WERI-Rb-1 (cell line): ENCODE measurements around the gene PCYOX1L.

Experiments
- DNase-seq: peaks from one replicate; pipeline ENCODE4 v3.0.0-alpha.2; 2020
- H3K27ac ChIP-seq: fragments of 250-450 bp; sonication (Bioruptor Pico); 2 replicates; pipeline ENCODE4 v1.5.1; 2020; ENCODE audit warnings: mild to moderate bottlenecking, moderate library complexity
- H3K27me3 ChIP-seq: fragments of 250-450 bp; sonication (Bioruptor Pico); 2 replicates; pipeline ENCODE4 v1.5.1; 2021; ENCODE audit warnings: mild to moderate bottlenecking, low read depth, moderate library complexity; ENCODE audit not compliant: insufficient read depth, severe bottlenecking
- H3K36me3 ChIP-seq: fragments of 250-450 bp; sonication (Bioruptor Pico); 2 replicates; pipeline ENCODE4 v1.5.1; 2020; ENCODE audit warnings: mild to moderate bottlenecking, moderate library complexity
- H3K4me3 ChIP-seq: 2 replicates; pipeline ENCODE4 v1.5.1; 2011; ENCODE audit warnings: low read depth, mild to moderate bottlenecking, control low read depth, low read length
- H3K9me3 ChIP-seq: fragments of 250-450 bp; sonication (Bioruptor Pico); 2 replicates; pipeline ENCODE4 v1.5.1; 2021; ENCODE audit warnings: mild to moderate bottlenecking, moderate library complexity; ENCODE audit not compliant: severe bottlenecking
- TF ChIP-seq, protein P1 (sequence below): IDR thresholded peaks from 2 replicates; pipeline ENCODE4 v1.5.1; 2011; ENCODE audit warnings: low read depth, mild to moderate bottlenecking, control low read depth, inconsistent platforms, low read length

PCYOX1L gene

GRCh38 chr5:149410721-149411432 is 53.0 kb downstream of the PCYOX1L start:
- TF ChIP-seq, protein P1, sequence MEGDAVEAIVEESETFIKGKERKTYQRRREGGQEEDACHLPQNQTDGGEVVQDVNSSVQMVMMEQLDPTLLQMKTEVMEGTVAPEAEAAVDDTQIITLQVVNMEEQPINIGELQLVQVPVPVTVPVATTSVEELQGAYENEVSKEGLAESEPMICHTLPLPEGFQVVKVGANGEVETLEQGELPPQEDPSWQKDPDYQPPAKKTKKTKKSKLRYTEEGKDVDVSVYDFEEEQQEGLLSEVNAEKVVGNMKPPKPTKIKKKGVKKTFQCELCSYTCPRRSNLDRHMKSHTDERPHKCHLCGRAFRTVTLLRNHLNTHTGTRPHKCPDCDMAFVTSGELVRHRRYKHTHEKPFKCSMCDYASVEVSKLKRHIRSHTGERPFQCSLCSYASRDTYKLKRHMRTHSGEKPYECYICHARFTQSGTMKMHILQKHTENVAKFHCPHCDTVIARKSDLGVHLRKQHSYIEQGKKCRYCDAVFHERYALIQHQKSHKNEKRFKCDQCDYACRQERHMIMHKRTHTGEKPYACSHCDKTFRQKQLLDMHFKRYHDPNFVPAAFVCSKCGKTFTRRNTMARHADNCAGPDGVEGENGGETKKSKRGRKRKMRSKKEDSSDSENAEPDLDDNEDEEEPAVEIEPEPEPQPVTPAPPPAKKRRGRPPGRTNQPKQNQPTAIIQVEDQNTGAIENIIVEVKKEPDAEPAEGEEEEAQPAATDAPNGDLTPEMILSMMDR, result no peak
- H3K27ac ChIP-seq, result no peak overlapping the region

GRCh38 chr5:149411738-149412519 is 54.1 kb downstream of the PCYOX1L start:
- TF ChIP-seq, protein P1, result no peak
- Histone ChIP-seq H3K36me3 (no peaks in the 10 kb centered on the region), H3K9me3 (no peaks in the 10 kb centered on the region), H3K27ac (no peak overlapping the region), H3K27me3 (no peaks in the 10 kb centered on the region), H3K4me3 (no peak overlapping the region)
- DNase-seq, result no peak

More at GRCh38 chr5:149410721-149411432, 53.0 kb downstream of the PCYOX1L start:
- no peaks in the 10 kb centered on the region for H3K9me3 ChIP-seq
- H3K36me3 ChIP-seq, result no peaks in the 10 kb centered on the region
- H3K27me3 ChIP-seq, result no peaks in the 10 kb centered on the region
- DNase-seq, result no peak
- H3K4me3 ChIP-seq, result no peak overlapping the region

GRCh38 chr5:149412783-149413476 is 55.1 kb downstream of the PCYOX1L start:
- Histone ChIP-seq H3K27me3 (no peaks in the 10 kb centered on the region), H3K4me3 (no peak overlapping the region), H3K27ac (no peak overlapping the region; the same call in 1 of the 2 replicates), H3K9me3 (no peaks in the 10 kb centered on the region), H3K36me3 (no peaks in the 10 kb centered on the region)
- TF ChIP-seq, protein P1, result no peak
- DNase-seq, result no peak

DNA sequence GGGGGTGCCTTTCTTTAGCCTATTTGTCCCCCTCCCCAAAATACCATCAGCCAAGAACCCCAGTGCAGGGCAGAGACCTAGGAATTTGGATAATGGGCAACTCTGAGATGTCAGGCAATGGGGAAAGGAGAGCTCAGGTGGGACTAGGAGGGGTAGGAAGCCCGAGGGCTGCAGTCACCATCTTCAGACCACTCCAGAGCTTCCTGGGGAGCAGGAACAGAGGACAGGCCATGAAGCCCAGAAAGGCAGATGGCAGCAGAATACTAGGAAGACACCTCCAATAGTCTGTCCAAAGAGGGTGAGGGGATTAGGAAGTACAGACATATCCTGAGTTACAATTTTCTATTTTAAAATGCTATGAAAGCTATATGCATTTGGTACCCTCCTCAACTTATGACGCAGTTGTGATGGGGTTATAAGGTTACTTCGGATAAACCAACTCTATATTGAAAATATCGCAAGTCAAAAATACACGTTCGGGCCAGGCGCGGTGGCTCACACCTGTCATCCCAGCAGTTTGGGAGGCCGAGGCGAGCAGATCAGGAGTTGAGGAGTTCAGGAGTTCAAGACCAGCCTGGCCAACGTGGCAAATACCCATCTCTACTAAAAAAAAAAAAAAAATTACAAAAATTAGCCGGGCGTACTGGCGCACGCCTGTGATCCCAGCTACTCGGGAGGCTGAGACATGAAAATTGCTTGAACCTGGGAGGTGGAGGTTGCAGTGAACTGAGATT is 55.8 kb downstream of the PCYOX1L start:
- H3K27me3 ChIP-seq, result no peaks in the 10 kb centered on the region
- no peak for DNase-seq
- no peak overlapping the region for H3K4me3 ChIP-seq
- TF ChIP-seq, protein P1, result no peak
- H3K27ac ChIP-seq, result no peak overlapping the region
- H3K36me3 ChIP-seq, result no peaks in the 10 kb centered on the region
- H3K9me3 ChIP-seq, result no peaks in the 10 kb centered on the region

DNA sequence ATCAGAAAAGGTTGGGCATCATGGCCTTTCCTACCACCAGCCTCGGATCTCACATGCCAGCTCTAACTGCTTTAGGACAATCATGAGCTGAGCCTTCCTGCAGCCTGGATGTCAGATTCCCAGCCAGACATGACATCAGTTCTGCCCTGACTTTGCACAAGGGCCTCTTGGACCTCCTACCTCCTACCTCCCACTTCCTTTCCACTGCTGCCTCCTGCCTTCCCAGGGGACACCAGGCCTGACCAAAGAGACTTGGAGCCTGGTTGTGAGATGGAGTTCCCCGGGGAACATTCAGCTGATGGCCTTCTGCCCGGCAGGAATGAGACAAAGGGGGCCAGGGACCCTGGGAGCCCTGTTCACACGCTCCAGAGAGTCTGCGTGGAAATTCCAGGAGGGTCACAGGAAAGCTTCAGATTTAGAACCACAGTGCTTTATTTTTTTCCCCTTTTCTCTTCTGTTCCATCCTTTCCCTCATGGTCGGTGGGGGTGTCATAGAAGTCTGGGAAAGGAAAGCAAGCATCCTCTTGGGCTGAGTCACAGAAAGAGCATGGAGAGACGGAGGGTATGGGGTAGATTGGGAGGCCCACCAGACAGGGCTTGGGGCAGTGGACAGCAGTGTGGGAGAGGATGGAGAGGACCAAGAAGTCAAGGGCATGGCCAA is 56.7 kb downstream of the PCYOX1L start:
- Histone ChIP-seq H3K27ac (no peak overlapping the region), H3K27me3 (no peaks in the 10 kb centered on the region), H3K4me3 (no peak overlapping the region), H3K36me3 (no peaks in the 10 kb centered on the region), H3K9me3 (no peaks in the 10 kb centered on the region)
- TF ChIP-seq, protein P1, result no peak
- no peak for DNase-seq
